ENCODE data around the gene LRRK2.

Gene LRRK2

GRCh38 chr12:40271981-40272664 is 47.3 kb downstream of the LRRK2 start:
- ATAC-seq: no peak

GRCh38 chr12:40281791-40282364 is 57.1 kb downstream of the LRRK2 start:
- TF ChIP-seq ZFP3 (CRISPR knock-in tag; IDR thresholded peaks at IDR 0.05) (no peak), CSDC2 (CRISPR knock-in tag; IDR thresholded peaks at IDR 0.05) (no peak), ZNF8 (CRISPR knock-in tag; IDR thresholded peaks at IDR 0.05) (no peak), OSR1 (CRISPR knock-in tag; IDR thresholded peaks at IDR 0.05) (no peak), POU6F1 (CRISPR knock-in tag; IDR thresholded peaks at IDR 0.05; ENCODE audit: borderline replicate concordance, low read depth) (no peak), GLIS3 (CRISPR knock-in tag; IDR thresholded peaks at IDR 0.05) (no peak), SNAI2 (CRISPR knock-in tag; IDR thresholded peaks at IDR 0.05) (no peak), RARB (CRISPR knock-in tag; IDR thresholded peaks at IDR 0.05) (no peak), PPARA (CRISPR knock-in tag; IDR thresholded peaks at IDR 0.05; ENCODE audit: borderline replicate concordance) (no peak)
- no peak for ATAC-seq

More at GRCh38 chr12:40271981-40272664, 47.3 kb downstream of the LRRK2 start:
- TF ChIP-seq ZFP3 (CRISPR knock-in tag; IDR thresholded peaks at IDR 0.05) (no peak), BACH2 (CRISPR knock-in tag; IDR thresholded peaks at IDR 0.05; ENCODE audit: borderline replicate concordance) (no peak), PPARA (CRISPR knock-in tag; IDR thresholded peaks at IDR 0.05; ENCODE audit: borderline replicate concordance) (no peak), ARNTL (CRISPR knock-in tag; IDR thresholded peaks at IDR 0.05; ENCODE audit: borderline replicate concordance, low read depth) (no peak), CSRNP3 (CRISPR knock-in tag; IDR thresholded peaks at IDR 0.05) (no peak), ZFP30 (CRISPR knock-in tag; IDR thresholded peaks at IDR 0.05) (no peak), ESRRG (CRISPR knock-in tag; IDR thresholded peaks at IDR 0.05) (no peak), TOX (CRISPR knock-in tag; IDR thresholded peaks at IDR 0.05; ENCODE audit: borderline replicate concordance) (no peak), PATZ1 (CRISPR knock-in tag; IDR thresholded peaks at IDR 0.05; ENCODE audit: borderline replicate concordance) (no peak), POU6F1 (CRISPR knock-in tag; IDR thresholded peaks at IDR 0.05; ENCODE audit: borderline replicate concordance, low read depth) (no peak), ZC3H10 (CRISPR knock-in tag; IDR thresholded peaks at IDR 0.05) (no peak), CSDC2 (CRISPR knock-in tag; IDR thresholded peaks at IDR 0.05) (no peak), ISL1 (CRISPR knock-in tag; IDR thresholded peaks at IDR 0.05) (no peak), SNAI2 (CRISPR knock-in tag; IDR thresholded peaks at IDR 0.05) (no peak), RARB (CRISPR knock-in tag; IDR thresholded peaks at IDR 0.05) (no peak)

- no peak for ATAC-seq
- TF ChIP-seq TOX (CRISPR knock-in tag; IDR thresholded peaks at IDR 0.05; ENCODE audit: borderline replicate concordance) (no peak), ZNF565 (CRISPR knock-in tag; conservative IDR thresholded peaks at IDR 0.05; ENCODE audit: low read depth) (no peak), ZFP3 (CRISPR knock-in tag; IDR thresholded peaks at IDR 0.05) (no peak), ZFP30 (CRISPR knock-in tag; IDR thresholded peaks at IDR 0.05) (no peak), CSDC2 (CRISPR knock-in tag; IDR thresholded peaks at IDR 0.05) (no peak), PPARA (CRISPR knock-in tag; IDR thresholded peaks at IDR 0.05; ENCODE audit: borderline replicate concordance) (no peak), SNAI2 (CRISPR knock-in tag; IDR thresholded peaks at IDR 0.05) (no peak), TSHZ2 (CRISPR knock-in tag; IDR thresholded peaks at IDR 0.05) (no peak), POU6F1 (CRISPR knock-in tag; IDR thresholded peaks at IDR 0.05; ENCODE audit: borderline replicate concordance, low read depth) (no peak), ZC3H10 (CRISPR knock-in tag; IDR thresholded peaks at IDR 0.05) (no peak), ARNTL (CRISPR knock-in tag; IDR thresholded peaks at IDR 0.05; ENCODE audit: borderline replicate concordance, low read depth) (no peak), CSRNP3 (CRISPR knock-in tag; IDR thresholded peaks at IDR 0.05) (no peak), BACH2 (CRISPR knock-in tag; IDR thresholded peaks at IDR 0.05; ENCODE audit: borderline replicate concordance) (no peak)
Measured at GRCh38 chr12:40286583-40286982, 61.8 kb downstream of the LRRK2 start.
